GM18873 (cell line): ENCODE data around the gene APOBEC2.

Experiments used
- ATAC-seq: cut with Tn5 transposase; IDR thresholded peaks from one replicate; pipeline ENCODE4 v1.9.1; 2021; ENCODE audit warnings: mild to moderate bottlenecking, moderate library complexity, moderate number of reproducible peaks; ENCODE audit not compliant: unreplicated experiment, low FRiP score

The APOBEC2 gene

DNA sequence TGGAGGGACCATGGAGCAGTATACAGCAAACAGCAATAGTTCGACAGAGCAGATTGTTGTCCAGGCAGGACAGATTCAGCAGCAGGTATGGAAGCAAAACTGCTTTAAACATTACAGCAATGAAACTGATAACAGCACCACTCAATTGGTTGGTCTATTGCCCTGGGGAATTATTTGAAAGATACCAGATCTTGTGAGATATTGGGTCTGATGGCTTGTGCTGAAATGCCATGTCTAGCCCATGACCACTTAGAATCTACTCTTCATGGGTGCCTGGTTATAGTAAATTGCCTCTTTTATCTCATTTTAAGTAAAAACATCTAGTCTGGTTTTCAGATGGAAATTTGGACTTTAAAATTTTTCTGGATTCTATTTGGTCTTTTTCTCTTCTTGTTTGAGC is 26.1 kb downstream of the APOBEC2 start:
- no peak for ATAC-seq

GRCh38 chr6:41080621-41081020 is 27.6 kb downstream of the APOBEC2 start:
- ATAC-seq = no peak

GRCh38 chr6:41083072-41083471 is 30.1 kb downstream of the APOBEC2 start:
- ATAC-seq = no peak

GRCh38 chr6:41085182-41085581 is 32.2 kb downstream of the APOBEC2 start:
- no peak for ATAC-seq

GRCh38 chr6:41088451-41088850 is 35.4 kb downstream of the APOBEC2 start:
- no peak for ATAC-seq

GRCh38 chr6:41090841-41091761 is 38.1 kb downstream of the APOBEC2 start:
- no peak for ATAC-seq

GRCh38 chr6:41092421-41093140 is 39.6 kb downstream of the APOBEC2 start:
- ATAC-seq = no peak

GRCh38 chr6:41093729-41094128 is 40.7 kb downstream of the APOBEC2 start:
- no peak for ATAC-seq

- no peak for ATAC-seq
Observed at GRCh38 chr6:41097467-41098090, 44.6 kb downstream of the APOBEC2 start.

GRCh38 chr6:41098366-41098765 is 45.4 kb downstream of the APOBEC2 start:
- no peak for ATAC-seq

DNA sequence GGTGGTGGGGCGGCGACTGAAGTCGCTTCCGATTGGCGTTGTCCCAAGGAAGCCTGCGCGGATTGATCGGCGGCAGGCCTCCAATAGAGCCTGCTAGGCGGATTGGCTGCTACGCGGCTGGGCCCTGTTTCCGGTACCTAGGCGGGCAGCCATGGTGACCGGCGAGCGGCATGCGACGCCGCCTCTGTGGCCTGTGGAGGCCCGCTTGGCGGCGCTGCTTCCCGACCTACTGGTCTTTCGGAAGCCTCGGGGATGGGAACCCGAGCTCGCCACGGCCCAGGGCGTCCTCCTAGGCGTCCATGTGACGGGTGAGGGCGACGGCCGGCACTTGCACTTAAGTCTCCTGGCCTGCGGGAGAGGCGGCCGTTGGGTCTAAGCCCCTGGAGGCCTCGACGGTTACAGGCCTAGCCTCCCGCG is 47.9 kb downstream of the APOBEC2 start:
- no peak for ATAC-seq

DNA sequence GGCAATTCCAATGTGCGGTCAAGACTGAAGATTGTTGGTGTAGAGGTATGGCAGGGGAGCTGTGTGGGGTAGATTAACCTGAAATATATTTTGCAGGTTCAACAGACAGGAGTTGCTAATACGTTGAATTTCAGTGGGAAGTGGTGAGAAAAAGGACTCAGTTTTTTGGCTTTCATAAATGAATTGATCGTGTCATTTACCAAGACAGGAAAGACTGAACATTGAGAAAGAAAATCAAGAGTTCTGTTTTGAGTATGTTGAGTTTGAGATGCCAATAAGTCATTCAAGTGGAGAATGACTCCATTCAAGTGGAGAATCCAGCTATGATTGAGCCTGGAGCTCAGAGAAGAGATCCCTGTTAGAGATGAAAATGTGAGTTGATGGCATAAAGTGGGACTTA is 50.8 kb downstream of the APOBEC2 start:
- no peak for ATAC-seq

- ATAC-seq = no peak
Observed at GRCh38 chr6:41111017-41111416, 58.0 kb downstream of the APOBEC2 start.
